ENCODE data around the gene WDSUB1.
A peak's percentile ranks its signal among the peaks of the same experiment; 100 is the strongest.

Gene WDSUB1

DNA sequence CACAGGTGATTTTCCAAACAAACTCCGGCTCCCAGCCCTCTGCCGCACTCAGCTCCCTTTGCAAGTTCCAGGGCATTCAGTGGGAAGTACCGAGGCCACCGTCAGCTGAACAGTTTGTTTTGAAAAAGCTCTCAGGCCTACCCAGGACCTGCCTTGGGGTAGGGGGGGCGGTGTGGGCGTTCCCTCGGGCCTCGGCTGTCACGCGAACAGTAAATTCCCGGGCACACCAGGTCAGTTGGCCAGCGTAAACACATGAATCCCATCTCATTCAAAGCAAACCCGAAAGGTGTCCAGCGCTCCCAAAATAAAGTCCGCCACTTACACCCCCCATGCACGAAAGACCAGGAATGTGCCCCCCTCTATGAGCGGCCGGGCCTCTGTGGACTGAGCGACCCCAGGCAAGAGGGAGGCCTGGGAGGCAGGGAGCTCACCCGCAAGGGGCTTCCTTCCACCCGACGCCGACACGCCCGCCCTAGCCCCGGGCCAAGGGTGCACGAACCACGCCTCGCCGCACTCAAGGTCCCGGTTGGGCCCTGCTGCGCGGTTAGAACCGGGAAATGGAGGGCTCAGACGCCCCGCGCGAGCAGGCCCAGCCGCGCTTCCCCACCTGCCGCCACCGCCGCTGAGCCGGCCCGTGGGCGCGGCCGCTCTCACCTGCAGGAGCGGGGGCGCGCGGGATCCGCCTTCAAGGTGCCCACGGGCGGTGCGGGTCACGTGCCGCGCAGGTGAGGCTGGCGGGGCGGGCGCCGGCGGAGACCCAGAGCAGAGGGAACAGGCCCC is at the start of gene WDSUB1:
TSS of gene WDSUB1 (minus strand) at position 775 of the 780 bp plus-strand sequence. CDS start 3,634 bp downstream, outside the sequence.
- H3K27me3 ChIP-seq (replicated peaks; ENCODE audit: control insufficient read depth, insufficient read depth, low read length): no peaks in the 10 kb centered on the region
- DNase-seq (ENCODE audit: low read depth): peak; percentile 81
- H3K4me3 ChIP-seq (ENCODE audit: low read length): peak within 1 kb of the TSS; percentile 86
- H3K9me3 ChIP-seq (ENCODE audit: control insufficient read depth, low read length): no peaks in the 10 kb centered on the region
- H3K36me3 ChIP-seq (ENCODE audit: control insufficient read depth, insufficient read depth, low read length, severe bottlenecking): peaks cover 2% of the 10 kb centered on the region
- peak within 1 kb of the TSS; percentile 95 for H3K9ac ChIP-seq (ENCODE audit: low read length)
- peaks cover 22% of the 10 kb centered on the region for H3K4me1 ChIP-seq (ENCODE audit: control insufficient read depth, insufficient read depth, low read length)

GRCh38 chr2:159326569-159327255 is 40.2 kb upstream of the WDSUB1 start:
- Histone ChIP-seq H3K9me3 (ENCODE audit: control insufficient read depth, low read length) (no peaks in the 10 kb centered on the region), H3K4me1 (ENCODE audit: control insufficient read depth, insufficient read depth, low read length) (peaks cover 17% of the 10 kb centered on the region), H3K9ac (ENCODE audit: low read length) (peak overlapping the region; percentile 73), H3K36me3 (ENCODE audit: control insufficient read depth, insufficient read depth, low read length, severe bottlenecking) (peaks cover 34% of the 10 kb centered on the region), H3K27me3 (replicated peaks; ENCODE audit: control insufficient read depth, insufficient read depth, low read length) (no peaks in the 10 kb centered on the region), H3K4me3 (ENCODE audit: low read length) (no peak overlapping the region)
- DNase-seq (ENCODE audit: low read depth): peak; percentile 91

DNA sequence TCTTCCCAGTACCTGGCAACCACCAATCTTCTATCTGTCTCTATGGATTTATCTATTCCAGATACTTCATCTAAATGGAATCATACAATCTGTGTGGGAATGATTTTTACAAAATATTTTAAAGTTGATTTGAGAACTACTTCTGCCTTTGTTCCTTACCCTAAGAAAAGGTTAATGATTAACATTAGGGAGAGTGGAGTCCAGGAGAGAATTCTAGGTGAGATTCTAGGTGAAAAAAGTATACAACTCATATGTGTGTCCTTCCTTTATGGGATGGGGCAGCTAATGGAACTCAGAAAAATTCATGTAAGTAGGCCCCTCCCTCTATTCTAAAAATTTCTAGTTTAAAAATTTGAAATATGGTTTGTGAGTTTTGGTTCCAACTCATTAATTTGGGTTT is 35.9 kb upstream of the WDSUB1 start:
- H3K9me3 ChIP-seq (ENCODE audit: control insufficient read depth, low read length): no peaks in the 10 kb centered on the region
- no peak for DNase-seq (ENCODE audit: low read depth)
- H3K36me3 ChIP-seq (ENCODE audit: control insufficient read depth, insufficient read depth, low read length, severe bottlenecking): peaks cover 22% of the 10 kb centered on the region

DNA sequence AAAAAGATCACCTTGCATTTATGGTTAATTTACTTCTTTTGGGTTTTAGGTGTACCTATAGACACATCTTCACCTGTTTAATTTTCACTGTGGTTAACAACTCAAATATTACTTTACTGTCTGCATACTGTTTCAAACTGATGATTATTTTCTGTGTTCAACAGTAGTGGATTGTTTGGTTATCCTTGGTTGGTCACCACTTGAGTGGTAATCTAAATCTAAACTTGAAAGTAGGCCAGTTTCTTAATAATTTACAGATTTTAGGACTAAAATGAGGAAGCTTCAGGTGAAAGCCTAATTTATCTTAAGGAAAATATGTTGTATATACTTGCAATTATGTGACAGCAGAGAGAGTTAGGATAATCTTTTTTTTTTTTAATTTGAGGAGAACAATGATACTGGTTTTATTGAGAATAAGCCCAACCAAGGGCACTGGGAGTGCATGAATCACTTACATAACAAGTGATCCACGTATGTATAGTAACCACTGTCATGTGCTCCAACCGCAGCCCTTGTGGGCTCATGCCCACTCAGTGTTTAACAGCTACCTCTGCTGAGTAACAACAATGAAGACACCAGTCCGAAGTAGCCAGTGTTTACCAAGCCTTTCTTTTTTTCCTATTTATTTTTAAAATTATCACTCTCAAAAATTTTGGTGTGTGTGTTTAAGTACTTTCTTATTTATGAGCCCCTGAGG is 31.0 kb upstream of the WDSUB1 start:
- Histone ChIP-seq H3K9me3 (ENCODE audit: control insufficient read depth, low read length) (no peaks in the 10 kb centered on the region), H3K9ac (ENCODE audit: low read length) (no peak overlapping the region), H3K4me1 (ENCODE audit: control insufficient read depth, insufficient read depth, low read length) (no peaks in the 10 kb centered on the region), H3K4me3 (ENCODE audit: low read length) (no peak overlapping the region), H3K36me3 (ENCODE audit: control insufficient read depth, insufficient read depth, low read length, severe bottlenecking) (peaks cover 18% of the 10 kb centered on the region), H3K27me3 (replicated peaks; ENCODE audit: control insufficient read depth, insufficient read depth, low read length) (no peaks in the 10 kb centered on the region)
- no peak for DNase-seq (ENCODE audit: low read depth)

More for the DNA sequence above, 35.9 kb upstream of the WDSUB1 start:
- Histone ChIP-seq H3K4me1 (ENCODE audit: control insufficient read depth, insufficient read depth, low read length) (peaks cover 17% of the 10 kb centered on the region), H3K27me3 (replicated peaks; ENCODE audit: control insufficient read depth, insufficient read depth, low read length) (no peaks in the 10 kb centered on the region), H3K9ac (ENCODE audit: low read length) (no peak overlapping the region), H3K4me3 (ENCODE audit: low read length) (no peak overlapping the region)

- H3K4me1 ChIP-seq (ENCODE audit: control insufficient read depth, insufficient read depth, low read length): no peaks in the 10 kb centered on the region
- no peak for DNase-seq (ENCODE audit: low read depth)
- H3K9me3 ChIP-seq (ENCODE audit: control insufficient read depth, low read length): no peaks in the 10 kb centered on the region
- H3K27me3 ChIP-seq (replicated peaks; ENCODE audit: control insufficient read depth, insufficient read depth, low read length): no peaks in the 10 kb centered on the region
- no peak overlapping the region for H3K4me3 ChIP-seq (ENCODE audit: low read length)
- no peaks in the 10 kb centered on the region for H3K36me3 ChIP-seq (ENCODE audit: control insufficient read depth, insufficient read depth, low read length, severe bottlenecking)
- H3K9ac ChIP-seq (ENCODE audit: low read length): no peak overlapping the region
These were observed 21.4 kb upstream of the WDSUB1 start for GRCh38 chr2:159307942-159308341.

- Histone ChIP-seq H3K4me3 (ENCODE audit: low read length) (no peak overlapping the region), H3K27me3 (replicated peaks; ENCODE audit: control insufficient read depth, insufficient read depth, low read length) (no peaks in the 10 kb centered on the region), H3K4me1 (ENCODE audit: control insufficient read depth, insufficient read depth, low read length) (no peaks in the 10 kb centered on the region), H3K9ac (ENCODE audit: low read length) (no peak overlapping the region), H3K36me3 (ENCODE audit: control insufficient read depth, insufficient read depth, low read length, severe bottlenecking) (no peaks in the 10 kb centered on the region), H3K9me3 (ENCODE audit: control insufficient read depth, low read length) (no peaks in the 10 kb centered on the region)
- no peak for DNase-seq (ENCODE audit: low read depth)
These were observed 14.1 kb upstream of the WDSUB1 start for GRCh38 chr2:159300586-159300985.

DNA sequence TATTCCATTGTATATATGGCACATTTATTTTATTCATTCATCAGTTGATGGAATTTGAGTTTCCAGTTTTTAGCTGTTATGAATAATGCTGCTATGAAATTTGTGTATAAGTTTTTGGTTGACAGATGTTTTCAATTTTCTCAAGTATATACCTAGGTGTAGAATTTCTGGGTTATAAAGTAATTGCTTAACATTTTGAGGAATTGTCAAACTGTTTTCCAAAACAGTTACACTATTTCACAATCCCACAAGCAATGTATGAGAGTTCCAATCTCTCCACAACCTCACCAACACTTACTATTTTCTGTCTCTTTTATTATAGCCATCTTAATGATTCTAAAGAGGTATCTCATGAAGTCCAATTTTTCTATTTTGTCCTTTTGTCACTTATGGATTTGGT is 12.5 kb upstream of the WDSUB1 start:
- DNase-seq (ENCODE audit: low read depth): peak; percentile 66
- Histone ChIP-seq H3K9me3 (ENCODE audit: control insufficient read depth, low read length) (no peaks in the 10 kb centered on the region), H3K4me3 (ENCODE audit: low read length) (no peak overlapping the region), H3K36me3 (ENCODE audit: control insufficient read depth, insufficient read depth, low read length, severe bottlenecking) (no peaks in the 10 kb centered on the region), H3K27me3 (replicated peaks; ENCODE audit: control insufficient read depth, insufficient read depth, low read length) (no peaks in the 10 kb centered on the region), H3K9ac (ENCODE audit: low read length) (no peak overlapping the region), H3K4me1 (ENCODE audit: control insufficient read depth, insufficient read depth, low read length) (no peaks in the 10 kb centered on the region)

- no peaks in the 10 kb centered on the region for H3K27me3 ChIP-seq (replicated peaks; ENCODE audit: control insufficient read depth, insufficient read depth, low read length)
- no peak overlapping the region for H3K9ac ChIP-seq (ENCODE audit: low read length)
- H3K4me1 ChIP-seq (ENCODE audit: control insufficient read depth, insufficient read depth, low read length): no peaks in the 10 kb centered on the region
- no peaks in the 10 kb centered on the region for H3K9me3 ChIP-seq (ENCODE audit: control insufficient read depth, low read length)
- no peak overlapping the region for H3K4me3 ChIP-seq (ENCODE audit: low read length)
- no peaks in the 10 kb centered on the region for H3K36me3 ChIP-seq (ENCODE audit: control insufficient read depth, insufficient read depth, low read length, severe bottlenecking)
- DNase-seq (ENCODE audit: low read depth): no peak
These were observed 10.7 kb upstream of the WDSUB1 start for GRCh38 chr2:159297042-159297707.

DNA sequence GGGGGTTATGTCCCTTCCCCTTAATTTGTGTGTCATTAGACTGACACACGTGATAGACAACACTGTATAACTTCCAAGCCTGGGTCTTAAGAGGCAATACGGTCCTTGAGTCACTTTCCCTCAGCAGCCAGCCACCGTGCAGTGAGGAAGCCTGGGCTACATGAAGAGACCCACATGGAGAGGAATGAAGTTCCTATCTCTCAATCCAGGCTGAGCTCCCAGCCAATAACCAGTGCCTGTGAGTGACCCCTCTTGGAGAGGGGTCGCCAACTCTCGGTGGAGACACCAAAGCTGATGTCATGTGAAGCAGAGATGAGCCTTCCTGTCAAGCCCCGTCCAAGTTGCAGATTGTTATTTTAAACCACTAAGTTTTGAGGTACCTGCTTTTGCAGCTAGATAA is 5.7 kb upstream of the WDSUB1 start:
- H3K4me3 ChIP-seq (ENCODE audit: low read length): no peak overlapping the region
- no peaks in the 10 kb centered on the region for H3K9me3 ChIP-seq (ENCODE audit: control insufficient read depth, low read length)
- no peak overlapping the region for H3K9ac ChIP-seq (ENCODE audit: low read length)
- peaks cover 15% of the 10 kb centered on the region for H3K4me1 ChIP-seq (ENCODE audit: control insufficient read depth, insufficient read depth, low read length)
- H3K27me3 ChIP-seq (replicated peaks; ENCODE audit: control insufficient read depth, insufficient read depth, low read length): no peaks in the 10 kb centered on the region
- no peak for DNase-seq (ENCODE audit: low read depth)
- no peaks in the 10 kb centered on the region for H3K36me3 ChIP-seq (ENCODE audit: control insufficient read depth, insufficient read depth, low read length, severe bottlenecking)

- H3K36me3 ChIP-seq (ENCODE audit: control insufficient read depth, insufficient read depth, low read length, severe bottlenecking): no peaks in the 10 kb centered on the region
- peak; percentile 93 for DNase-seq (ENCODE audit: low read depth)
- peaks cover 23% of the 10 kb centered on the region for H3K4me1 ChIP-seq (ENCODE audit: control insufficient read depth, insufficient read depth, low read length)
- H3K9me3 ChIP-seq (ENCODE audit: control insufficient read depth, low read length): no peaks in the 10 kb centered on the region
- no peak overlapping the region for H3K9ac ChIP-seq (ENCODE audit: low read length)
- H3K4me3 ChIP-seq (ENCODE audit: low read length): peak overlapping the region; percentile 31
- H3K27me3 ChIP-seq (replicated peaks; ENCODE audit: control insufficient read depth, insufficient read depth, low read length): no peaks in the 10 kb centered on the region
These were observed 3.9 kb upstream of the WDSUB1 start for GRCh38 chr2:159290289-159290907.

Data from adipocyte (in vitro differentiated cells).